Left lung (tissue), 10 donors: ENCODE data around the gene INHBC. TPM values are rescaled to one million over a fixed set of nuclear protein-coding genes. Genes with fewer than 3 reads are reported as not detected.
A peak's percentile ranks its signal among the peaks of the same experiment; 100 is the strongest.
"Not testable (repeated sequence)": the region's sequence is repeated elsewhere in the genome, so short reads cannot be mapped to it uniquely, and the experiment has no call there.

Experiments used
- ATAC-seq: fragments of 200-7000 bp; cut with Tn5 transposase; one replicate; pipeline ENCODE4 v1.9.1; 2020; ENCODE audit warnings: moderate library complexity
- DNase-seq, 4 donors: peaks; one replicate each; pipeline ENCODE4 v3.0.0-alpha.2; 2013 to 2020
- H3K27ac ChIP-seq, 2 donors: fragments of 200-600 bp; sonication (generic) in 1 of 2; one replicate each; pipeline versions ENCODE4 v1.5.0 to v1.8.0; 2020 to 2021
- H3K27me3 ChIP-seq, 2 donors: fragments of 200-600 bp; sonication (generic) in 1 of 2; one replicate each; pipeline versions ENCODE4 v1.5.0 to v1.8.0; 2020 to 2021
- H3K36me3 ChIP-seq, 2 donors: fragments of 200-600 bp; sonication (generic) in 1 of 2; one replicate each; pipeline versions ENCODE4 v1.5.0 to v1.8.0; 2020 to 2021
- H3K4me1 ChIP-seq, 2 donors: fragments of 200-600 bp; one replicate each; pipeline ENCODE4 v1.8.0; 2021
- H3K4me3 ChIP-seq, 2 donors: fragments of 200-600 bp; sonication (generic) in 1 of 2; one replicate each; pipeline versions ENCODE4 v1.5.0 to v1.8.0; 2020 to 2021; ENCODE audit warnings: mild to moderate bottlenecking in 1 of 2
- H3K9me3 ChIP-seq, 2 donors: fragments of 200-600 bp; sonication (generic) in 1 of 2; one replicate each; pipeline versions ENCODE4 v1.5.0 to v1.8.0; 2020 to 2021
- CTCF ChIP-seq, 2 donors: fragments of 200-600 bp; sonication (generic) in 1 of 2; IDR thresholded peaks; one replicate each; pipeline versions ENCODE4 v1.5.0 to v1.8.0; 2021; ENCODE audit warnings: antibody characterized with exemption in 2 of 2
- intact Hi-C, 2 donors: fragments of 100-400 bp; cut with DNase I; formaldehyde crosslinking; loops; one replicate each; pipeline versions ENCODE4 v1.11.2 to v1.14.2; 2022
- polyA plus RNA-seq, 6 donors: library from polyadenylated mRNA; unstranded; fragments of 120-200 nt; gene quantifications; one replicate each; pipeline ENCODE4 v1.2.1, GENCODE V29; 2013; ENCODE audit not compliant: insufficient read length in 6 of 6
- total RNA-seq, 2 donors: library from RNA; stranded (reverse); fragmentation: NEBNext Ultra II Directional; extraction: Animal tissue kit (Norgen Biotek cat#: 25700); gene quantifications; one replicate each; pipeline ENCODE4 v1.2.1, GENCODE V29; 2021
- donor health status: DM: no; HTN: yes; CAD: no.
- donor health status: DM: no; HTN: no; CAD: no.

The INHBC gene
- total and polyA plus RNA-seq, 8 donors = 0.16 to 0.29 (median 0.24) TPM; not detected in 3

GRCh38 chr12:57418255-57418654 is 16.3 kb upstream of the INHBC start:
- Histone ChIP-seq H3K36me3 (peaks cover 0 to 25% of the 10 kb centered on the region in 2 donors), H3K27ac (no peak overlapping the region), H3K27me3 (no peaks in the 10 kb centered on the region), H3K4me3 (no peak overlapping the region), H3K9me3 (no peaks in the 10 kb centered on the region), H3K4me1 (no peaks in the 10 kb centered on the region)
- DNase-seq = no peak
- no peak for ATAC-seq
- TF ChIP-seq CTCF (IDR thresholded peaks at IDR 0.05) = no peak
- intact Hi-C loops = no loop called here

GRCh38 chr12:57419495-57419894 is 15.1 kb upstream of the INHBC start:
- no peaks in the 10 kb centered on the region for H3K27me3 ChIP-seq
- no peaks in the 10 kb centered on the region for H3K9me3 ChIP-seq
- no peak overlapping the region for H3K4me3 ChIP-seq
- DNase-seq (no peak), ATAC-seq (no peak)
- intact Hi-C loops = no loop called here
- no peaks in the 10 kb centered on the region for H3K4me1 ChIP-seq
- peaks cover 0 to 30% of the 10 kb centered on the region in 2 donors for H3K36me3 ChIP-seq
- H3K27ac ChIP-seq = no peak overlapping the region
- no peak for TF ChIP-seq CTCF (IDR thresholded peaks at IDR 0.05)

GRCh38 chr12:57420482-57420881 is 14.1 kb upstream of the INHBC start:
- intact Hi-C loops = no loop called here
- Histone ChIP-seq H3K4me1 (no peaks in the 10 kb centered on the region), H3K9me3 (no peaks in the 10 kb centered on the region), H3K36me3 (peaks cover 0 to 36% of the 10 kb centered on the region in 2 donors), H3K4me3 (no peak overlapping the region), H3K27ac (no peak overlapping the region), H3K27me3 (no peaks in the 10 kb centered on the region)
- no peak for ATAC-seq
- no peak for DNase-seq
- TF ChIP-seq CTCF (IDR thresholded peaks at IDR 0.05) = no peak

- H3K9me3 ChIP-seq, H3K27ac ChIP-seq, intact Hi-C loops, H3K27me3 ChIP-seq, ATAC-seq, DNase-seq, H3K4me3 ChIP-seq: not testable (repeated sequence)
- peaks cover 0 to 30% of the 10 kb centered on the region in 2 donors for H3K36me3 ChIP-seq
- H3K4me1 ChIP-seq = peaks cover 0 to 19% of the 10 kb centered on the region in 2 donors
Observed at GRCh38 chr12:57426948-57427347, 7.6 kb upstream of the INHBC start.

GRCh38 chr12:57428965-57429364 is 5.6 kb upstream of the INHBC start:
- H3K9me3 ChIP-seq = no peaks in the 10 kb centered on the region
- TF ChIP-seq CTCF (IDR thresholded peaks at IDR 0.05) = no peak

GRCh38 chr12:57429473-57430111 is 5.0 kb upstream of the INHBC start:
- Histone ChIP-seq H3K27ac (peak overlapping the region; percentile 84 to 88), H3K27me3 (no peaks in the 10 kb centered on the region), H3K4me1 (peaks cover 0 to 19% of the 10 kb centered on the region in 2 donors), H3K9me3 (no peaks in the 10 kb centered on the region), H3K36me3 (peaks cover 0 to 12% of the 10 kb centered on the region in 2 donors), H3K4me3 (peak overlapping the region; percentile 61 to 65)
- intact Hi-C loops = no loop called here
- ATAC-seq (no peak), DNase-seq (no peak)
- TF ChIP-seq CTCF (IDR thresholded peaks at IDR 0.05) = no peak

More at GRCh38 chr12:57428965-57429364, 5.6 kb upstream of the INHBC start:
- Histone ChIP-seq H3K27ac (peak overlapping the region in 1 of 2 donors; percentile 88), H3K4me1 (peaks cover 0 to 19% of the 10 kb centered on the region in 2 donors), H3K4me3 (peak overlapping the region in 1 of 2 donors; percentile 65), H3K27me3 (no peaks in the 10 kb centered on the region), H3K36me3 (peaks cover 0 to 12% of the 10 kb centered on the region in 2 donors)
- DNase-seq (no peak), ATAC-seq (no peak)
- intact Hi-C loops = no loop called here
